ENCODE results near the gene RAI14.
"Not testable (repeated sequence)": the region's sequence is repeated elsewhere in the genome, so short reads cannot be mapped to it uniquely, and the experiment has no call there.

Gene RAI14

GRCh38 chr5:34736445-34737115 is 80.5 kb downstream of the RAI14 start:
- no peak for DNase-seq

GRCh38 chr5:34737731-34738130 is 81.6 kb downstream of the RAI14 start:
- DNase-seq: no peak

- no peak for DNase-seq
These were observed 82.3 kb downstream of the RAI14 start for GRCh38 chr5:34738381-34738780.

GRCh38 chr5:34740389-34740806 is 84.3 kb downstream of the RAI14 start:
- DNase-seq: no peak

GRCh38 chr5:34742061-34742460 is 85.9 kb downstream of the RAI14 start:
- DNase-seq: no peak

- no peak for DNase-seq
These were observed 87.8 kb downstream of the RAI14 start for GRCh38 chr5:34743878-34744277.

GRCh38 chr5:34748431-34748830 is 92.3 kb downstream of the RAI14 start:
- DNase-seq: no peak

GRCh38 chr5:34749431-34749873 is 93.3 kb downstream of the RAI14 start:
- DNase-seq: no peak

- DNase-seq: no peak
These were observed 94.1 kb downstream of the RAI14 start for GRCh38 chr5:34750206-34750605.

- no peak for DNase-seq
These were observed 95.9 kb downstream of the RAI14 start for GRCh38 chr5:34751807-34752736.

- DNase-seq: not testable (repeated sequence)
These were observed 97.1 kb downstream of the RAI14 start for GRCh38 chr5:34753236-34753635.

GRCh38 chr5:34755926-34756325 is 99.8 kb downstream of the RAI14 start:
- no peak for DNase-seq

GRCh38 chr5:34756781-34757624 is 100.9 kb downstream of the RAI14 start:
- no peak for DNase-seq

- no peak for DNase-seq
These were observed 102.4 kb downstream of the RAI14 start for GRCh38 chr5:34758514-34758913.

- DNase-seq: not testable (repeated sequence)
These were observed 103.1 kb downstream of the RAI14 start for GRCh38 chr5:34759213-34759612.

- DNase-seq: no peak
These were observed 109.5 kb downstream of the RAI14 start for GRCh38 chr5:34765662-34766061.

GRCh38 chr5:34767180-34767579 is 111.1 kb downstream of the RAI14 start:
- DNase-seq: no peak

GRCh38 chr5:34770486-34770885 is 114.4 kb downstream of the RAI14 start:
- no peak for DNase-seq

GRCh38 chr5:34771076-34771475 is 114.9 kb downstream of the RAI14 start:
- no peak for DNase-seq

- DNase-seq: no peak
These were observed 116.4 kb downstream of the RAI14 start for GRCh38 chr5:34772267-34773098.

- no peak for DNase-seq
These were observed 118.0 kb downstream of the RAI14 start for GRCh38 chr5:34774139-34774538.

- DNase-seq: not testable (repeated sequence)
These were observed 118.5 kb downstream of the RAI14 start for GRCh38 chr5:34774678-34775077.
